ENCODE measurements around the gene STAB2.

- TF ChIP-seq CTCF (IDR thresholded peaks at IDR 0.05): no peak
- no peak for TF ChIP-seq POLR2A (IDR thresholded peaks at IDR 0.05)
Observed at GRCh38 chr12:103814436-103814835, 227.4 kb downstream of the STAB2 start.
